ENCODE measurements around the gene WBP1L.

Gene WBP1L

DNA sequence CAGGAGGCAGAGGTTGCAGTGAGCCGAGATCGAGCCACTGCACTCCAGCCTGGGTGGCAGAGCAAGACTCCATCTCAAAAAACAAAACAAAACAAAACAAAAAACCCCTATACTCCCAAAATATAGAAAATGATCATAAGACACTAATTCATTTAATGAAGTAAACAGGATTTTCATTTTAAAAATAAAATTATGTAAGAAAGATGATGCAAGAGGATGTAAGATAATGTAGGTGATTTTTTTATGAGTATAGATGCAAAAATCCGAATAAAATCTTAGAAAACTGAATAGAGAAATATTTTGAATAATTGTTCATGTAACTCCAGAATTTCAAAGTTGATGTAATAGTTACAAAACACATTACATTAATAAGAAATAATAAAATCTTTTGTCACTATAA is 121.9 kb downstream of the WBP1L start:
- no peak for TF ChIP-seq CTCF (IDR thresholded peaks at IDR 0.05)

All from LNCAP (cell line).